GM21717 (cell line): ENCODE results near the gene RGS7.

Source experiments
- ATAC-seq: cut with Tn5 transposase; IDR thresholded peaks from one replicate; pipeline ENCODE4 v1.9.1; 2021; ENCODE audit warnings: mild to moderate bottlenecking, moderate library complexity; ENCODE audit not compliant: unreplicated experiment

The RGS7 gene

DNA sequence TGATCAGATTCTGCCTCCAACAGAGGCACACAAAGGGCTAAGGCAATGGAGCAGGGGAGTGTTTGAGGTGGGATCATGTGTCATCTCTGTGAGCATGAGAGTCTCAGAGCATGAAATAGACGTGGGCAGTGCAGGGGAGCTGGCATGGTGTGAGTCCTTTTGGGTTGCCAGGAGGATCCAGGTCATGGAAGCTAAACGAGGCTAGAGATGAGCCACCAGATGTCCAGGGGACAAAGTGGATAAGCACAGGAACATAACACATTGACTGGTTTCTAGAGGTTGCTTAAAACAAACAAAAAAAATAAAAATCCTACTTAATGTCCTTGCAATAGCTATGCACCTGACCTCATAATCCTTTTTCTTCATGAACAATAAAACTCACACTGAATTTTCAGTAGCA lies 490.3 kb downstream of the RGS7 start:
- no peak for ATAC-seq

GRCh38 chr1:240860023-240860422 lies 497.0 kb downstream of the RGS7 start:
- no peak for ATAC-seq

DNA sequence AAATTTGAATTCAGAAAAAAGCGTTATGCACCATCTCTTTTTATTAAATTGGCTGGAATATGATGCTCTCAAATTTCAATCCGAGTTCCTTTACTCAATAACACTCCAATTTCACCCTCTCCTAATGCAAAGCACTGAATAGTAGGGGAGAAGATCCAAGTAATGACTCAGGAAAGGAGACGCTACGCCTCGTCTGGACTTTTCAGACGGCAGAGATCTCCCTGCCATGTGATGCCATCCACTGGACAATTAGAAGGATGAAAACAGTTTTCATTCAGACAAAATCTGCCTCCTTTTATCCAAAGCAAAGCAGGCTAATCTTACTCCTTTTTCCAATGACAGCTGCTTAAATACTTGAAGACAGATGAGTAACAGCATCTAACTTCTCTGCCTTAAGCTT lies 502.6 kb downstream of the RGS7 start:
- ATAC-seq, result no peak

GRCh38 chr1:240847325-240847724 lies 509.7 kb downstream of the RGS7 start:
- ATAC-seq, result no peak

DNA sequence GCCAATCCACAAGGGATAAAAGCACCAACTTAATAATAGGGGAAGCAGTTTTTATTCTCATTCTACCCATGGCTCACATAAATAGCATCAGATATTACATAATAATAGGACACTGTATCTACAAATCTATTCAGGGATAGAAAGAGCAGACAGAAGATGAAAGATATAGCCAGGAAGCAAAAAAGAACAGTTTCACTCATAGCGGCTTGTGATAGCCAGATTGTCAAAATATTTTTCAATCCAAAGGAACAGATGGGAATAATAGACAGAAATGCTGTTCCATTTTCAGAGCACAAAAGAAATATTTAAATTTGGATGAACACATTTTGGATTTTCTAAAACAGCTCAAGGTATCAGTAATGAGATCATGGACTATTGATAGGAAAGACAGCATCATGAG lies 512.5 kb downstream of the RGS7 start:
- ATAC-seq, result no peak

GRCh38 chr1:240843798-240844197 lies 513.2 kb downstream of the RGS7 start:
- ATAC-seq, result no peak

DNA sequence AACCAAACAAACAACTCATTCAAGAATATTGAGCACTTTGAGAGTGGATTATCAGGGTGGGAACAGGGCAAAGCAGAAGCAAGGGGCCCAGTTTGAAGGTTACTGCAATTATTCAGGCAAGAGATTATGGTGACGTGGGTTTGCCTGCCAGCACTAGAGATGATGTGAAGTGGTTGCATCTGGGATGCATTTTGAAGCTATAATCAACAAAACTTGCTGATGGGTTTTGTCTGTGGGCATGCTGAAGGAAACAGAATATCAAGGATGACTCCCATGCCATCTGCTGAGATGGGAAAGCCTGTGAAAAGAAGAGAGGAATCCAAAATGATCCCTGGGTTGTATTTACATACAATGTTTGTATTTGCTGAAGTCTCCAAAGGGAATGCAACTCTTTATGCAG lies 520.7 kb downstream of the RGS7 start:
- no peak for ATAC-seq

DNA sequence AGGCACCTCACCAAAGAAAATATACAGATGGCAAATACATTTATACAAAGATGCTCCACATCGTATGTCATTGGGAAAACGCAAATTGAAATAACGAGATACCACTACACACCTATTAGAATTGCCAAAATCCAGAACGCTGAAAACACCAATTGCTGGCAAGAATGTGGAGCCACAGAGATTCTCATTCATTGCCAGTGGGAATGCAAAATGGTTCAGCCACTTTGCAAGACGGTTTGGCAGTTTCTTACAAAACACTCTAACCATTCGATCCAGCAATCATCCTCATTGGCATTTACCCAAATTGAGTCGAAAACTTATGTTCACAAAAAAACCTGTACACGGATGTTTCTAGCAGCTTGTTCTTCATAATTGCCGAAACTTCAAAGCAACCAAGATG lies 521.7 kb downstream of the RGS7 start:
- no peak for ATAC-seq

- ATAC-seq, result no peak
Observed at GRCh38 chr1:240833075-240833474, 523.9 kb downstream of the RGS7 start.

DNA sequence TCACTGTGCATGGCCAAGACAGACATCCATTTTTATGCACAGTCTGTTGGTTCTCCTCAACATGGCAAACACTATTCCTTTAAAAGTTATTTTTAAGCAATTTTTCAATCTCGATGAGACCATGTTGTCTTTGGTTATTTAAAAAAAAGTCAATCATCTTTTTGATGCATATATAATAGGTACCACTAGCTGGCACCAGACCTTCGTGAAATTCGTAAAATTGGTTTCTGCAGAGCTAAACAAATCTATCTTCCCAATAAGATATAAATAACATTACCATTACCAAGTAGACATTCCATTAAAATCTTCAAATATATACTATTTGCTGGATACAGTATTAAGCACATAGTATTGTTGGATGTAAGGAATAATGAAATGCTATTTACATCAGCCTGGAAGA lies 525.1 kb downstream of the RGS7 start:
- ATAC-seq, result no peak

DNA sequence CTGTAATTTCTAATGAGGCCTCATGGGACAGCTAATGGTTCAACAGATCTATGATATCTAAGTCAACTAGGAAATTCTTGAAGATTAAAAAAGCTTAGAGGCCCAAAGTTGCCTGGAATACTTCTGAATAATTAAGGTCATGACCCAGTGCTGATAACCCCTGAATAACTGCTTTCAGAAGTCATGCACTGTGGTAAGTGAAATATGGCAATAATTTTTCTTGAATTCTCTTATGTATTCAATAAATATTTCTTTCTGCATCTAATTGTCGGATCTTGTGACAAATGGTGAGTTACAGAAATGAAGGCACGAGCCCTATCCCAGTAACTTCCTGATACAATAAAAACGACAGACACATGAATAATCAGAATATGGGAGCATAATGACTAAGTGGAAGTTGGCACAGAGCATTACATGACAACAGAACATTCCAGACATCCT lies 525.8 kb downstream of the RGS7 start:
- ATAC-seq, result no peak

DNA sequence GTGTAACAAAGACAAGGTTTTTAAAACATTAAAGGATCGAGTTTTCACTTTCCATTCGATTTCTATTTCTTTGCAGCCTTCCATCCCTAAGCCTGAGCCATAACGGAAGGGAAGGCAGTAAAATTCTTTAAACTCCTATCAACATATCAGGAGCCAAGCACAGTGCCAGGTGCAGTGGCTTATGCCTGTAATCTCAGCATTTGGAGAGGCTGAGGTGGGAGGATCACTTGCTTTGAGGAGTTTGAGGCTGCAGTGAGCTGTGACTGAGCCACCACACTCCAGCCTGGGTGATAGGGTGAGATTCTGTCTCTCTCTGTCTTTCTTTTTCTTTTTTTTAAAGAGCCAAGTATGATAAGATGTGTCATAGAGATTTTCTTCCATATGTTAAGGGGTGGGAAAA lies 527.5 kb downstream of the RGS7 start:
- ATAC-seq, result no peak

- no peak for ATAC-seq
Observed at GRCh38 chr1:240827786-240828185, 529.2 kb downstream of the RGS7 start.

DNA sequence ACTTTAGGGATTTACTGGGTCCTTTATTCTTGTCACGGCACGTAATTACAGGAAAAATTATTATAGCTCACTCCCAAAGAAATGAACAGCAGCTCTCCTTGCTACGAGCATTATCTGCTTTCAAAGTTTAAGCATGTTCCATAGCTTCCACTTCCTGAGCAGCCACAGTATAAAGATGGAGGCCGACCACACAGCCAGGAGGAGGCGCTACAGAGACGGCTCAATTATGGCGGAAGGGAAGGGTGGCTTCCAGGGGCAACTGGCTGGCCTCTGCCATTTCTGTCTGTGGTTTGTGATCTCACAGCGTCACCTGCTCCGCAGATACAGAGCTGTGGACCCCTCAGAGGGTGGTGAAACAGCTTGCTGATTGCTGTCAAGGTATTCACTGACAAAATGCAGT lies 532.8 kb downstream of the RGS7 start:
- no peak for ATAC-seq

DNA sequence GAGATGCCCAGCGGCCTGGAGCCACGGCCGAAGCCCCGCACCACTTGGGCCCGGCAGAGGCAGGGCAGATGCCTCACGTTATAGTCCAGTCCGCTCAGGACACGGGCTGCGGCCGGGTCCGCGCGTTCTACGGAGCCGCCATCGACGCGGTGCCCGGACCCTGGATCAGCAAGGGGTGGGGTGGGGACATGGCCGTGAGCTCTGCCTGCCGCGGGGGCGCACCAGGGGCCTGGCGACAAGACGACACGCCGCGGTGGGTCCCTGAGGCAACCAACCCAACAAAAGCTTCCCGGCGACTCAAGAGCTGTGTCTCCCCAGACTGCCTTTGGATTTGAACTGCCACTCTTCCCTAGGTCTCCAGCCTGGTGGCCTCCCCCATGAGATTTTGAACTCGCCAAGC lies 533.6 kb downstream of the RGS7 start:
- no peak for ATAC-seq

- ATAC-seq, result no peak
Observed at GRCh38 chr1:240821925-240822324, 535.1 kb downstream of the RGS7 start.

DNA sequence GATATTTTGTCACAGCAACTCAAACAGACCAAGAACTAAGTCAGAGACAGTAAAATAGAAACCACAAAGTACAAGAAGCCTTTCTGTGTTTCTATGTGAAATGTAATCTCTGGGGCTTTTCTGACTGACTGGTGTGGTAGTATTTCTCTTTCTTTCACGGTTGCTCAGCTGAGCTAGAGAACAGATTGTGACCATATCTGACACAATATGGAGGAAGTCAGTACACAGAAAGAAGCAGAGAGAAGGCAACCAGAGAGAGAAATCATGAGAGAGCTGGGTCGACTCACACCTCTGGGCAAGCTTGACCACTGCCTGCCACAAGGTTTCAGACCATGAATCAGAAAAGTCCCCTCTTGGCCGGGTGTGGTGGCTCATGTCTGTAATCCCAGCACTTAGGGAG lies 536.2 kb downstream of the RGS7 start:
- ATAC-seq, result peak; percentile 56

GRCh38 chr1:240816472-240816871 lies 540.5 kb downstream of the RGS7 start:
- ATAC-seq, result no peak

- no peak for ATAC-seq
Observed at GRCh38 chr1:240813720-240814119, 543.3 kb downstream of the RGS7 start.

GRCh38 chr1:240811256-240811655 lies 545.7 kb downstream of the RGS7 start:
- ATAC-seq, result no peak

DNA sequence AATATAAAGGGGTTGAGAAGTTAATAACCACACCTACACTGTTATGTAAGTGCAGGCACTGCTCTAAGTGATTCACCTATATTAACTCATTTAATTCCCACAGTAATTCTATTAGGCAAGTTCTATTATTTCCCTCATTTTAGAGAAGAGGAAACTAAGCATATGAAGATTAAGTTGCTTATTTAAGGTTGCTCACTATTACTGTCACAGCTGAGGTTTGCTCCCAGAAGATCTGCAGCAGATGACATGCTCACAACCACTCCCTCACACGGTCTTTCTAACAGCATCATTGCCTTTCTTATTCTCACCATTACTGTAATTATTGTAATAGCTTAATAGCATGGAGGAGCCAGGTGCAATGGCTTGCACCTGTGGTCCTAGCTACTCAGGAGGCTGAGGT lies 548.6 kb downstream of the RGS7 start:
- ATAC-seq, result no peak

DNA sequence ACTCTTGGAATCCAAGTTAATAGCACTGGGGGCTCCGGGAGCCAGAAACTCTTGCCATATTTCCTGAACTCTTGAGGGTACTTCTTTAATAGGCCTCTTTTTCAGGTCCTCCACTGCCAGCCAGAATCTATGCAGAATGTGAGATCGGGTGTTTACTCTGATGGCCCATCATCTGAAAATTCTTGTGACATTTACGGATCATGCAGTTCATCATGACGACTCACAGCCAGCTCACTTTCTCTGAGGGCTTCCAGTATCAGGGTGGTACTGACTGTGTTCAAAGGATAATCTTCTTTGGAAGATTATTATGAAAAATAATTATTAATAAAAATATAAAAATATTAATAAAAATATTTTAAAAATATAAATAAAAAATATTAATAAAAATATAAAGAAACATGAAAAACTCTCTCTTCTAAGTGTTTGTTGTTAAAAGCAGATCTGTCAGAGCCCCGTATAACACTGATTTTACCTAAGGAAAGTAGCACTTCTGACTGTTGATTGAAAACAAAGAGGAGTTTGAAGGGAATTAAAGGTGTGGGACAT lies 550.7 kb downstream of the RGS7 start:
- no peak for ATAC-seq

DNA sequence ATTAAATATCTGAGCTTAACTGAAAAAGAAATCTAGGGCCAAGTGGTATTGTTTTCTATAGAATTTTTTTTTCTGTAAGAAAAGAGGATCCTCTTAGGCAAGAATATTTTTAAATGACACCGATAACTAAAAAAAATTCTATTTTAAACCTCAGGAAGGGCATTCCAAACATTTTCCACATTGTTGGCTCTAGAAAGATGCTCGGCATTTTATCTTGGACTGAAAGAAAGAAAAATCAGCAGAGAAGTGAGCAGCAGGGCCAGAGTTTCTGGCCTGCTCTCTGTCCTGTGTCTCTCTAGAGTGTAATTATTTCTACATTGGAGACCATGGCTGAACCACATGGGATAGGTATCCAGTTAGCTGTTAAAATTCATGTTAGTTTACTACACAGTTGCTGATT lies 552.5 kb downstream of the RGS7 start:
- ATAC-seq, result no peak

DNA sequence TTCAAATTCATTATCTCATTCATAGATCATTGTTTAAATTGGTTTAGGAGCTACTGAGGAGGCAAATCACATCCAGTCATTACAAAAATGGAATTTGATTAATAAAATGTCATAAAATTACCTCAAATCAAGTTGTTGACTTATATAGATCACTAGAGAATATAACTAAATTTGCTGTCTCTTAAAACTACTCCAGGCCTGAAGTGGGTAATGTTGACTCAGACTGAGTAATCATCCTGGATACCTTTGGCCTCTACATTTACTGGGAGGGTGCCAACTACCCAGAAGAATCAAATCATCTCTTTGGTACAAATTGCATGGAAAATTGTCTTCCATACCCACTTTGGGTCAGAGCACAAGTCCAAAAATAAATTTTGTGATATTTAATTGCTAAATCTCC lies 553.9 kb downstream of the RGS7 start:
- ATAC-seq, result no peak
